HEK293 (cell line): ENCODE results near the gene PROKR2.

ENCODE experiments used
- CTCF ChIA-PET: fragments of 350-600 bp; formaldehyde crosslinking; extraction: SDS; loops from one replicate; lab custom pipeline; 2021; ENCODE audit warnings: antibody characterized with exemption; lab: Yijun Ruan, JAX
- POLR2A ChIA-PET: fragments of 300-600 bp; formaldehyde crosslinking; extraction: SDS; loops from one replicate; lab custom pipeline; 2020; ENCODE audit warnings: antibody characterized with exemption, inconsistent platforms; lab: Yijun Ruan, JAX
- H3K27ac ChIP-seq: fragments of 200-500 bp; sonication (Bioruptor generic); 2 replicates; pipeline ENCODE4 v1.5.1; 2014; ENCODE audit warnings: low read depth, low read length, control low read depth, inconsistent platforms; ENCODE audit errors: extremely low read depth
- H3K36me3 ChIP-seq, 2 experiments: fragments of 200-500 bp in 1 of 2; sonication (Bioruptor generic) in 1 of 2; 1 replicate in 1 of 2; 2 replicates in 1 of 2; pipeline ENCODE4 v1.5.1; 2014 to 2017; ENCODE audit warnings: inconsistent platforms in 2 of 2, low read length in 2 of 2; ENCODE audit not compliant: control insufficient read depth in 2 of 2, insufficient read depth in 1 of 2
- H3K4me1 ChIP-seq: fragments of 200-500 bp; sonication (Bioruptor generic); 2 replicates; pipeline ENCODE4 v1.5.1; 2014; ENCODE audit warnings: mild to moderate bottlenecking, low read length, inconsistent platforms; ENCODE audit not compliant: control insufficient read depth, insufficient read depth
- H3K4me3 ChIP-seq: 2 replicates; pipeline ENCODE4 v1.5.1; 2011; ENCODE audit warnings: low read depth, mild to moderate bottlenecking, control low read depth, low read length, moderate library complexity
- H3K9me3 ChIP-seq: fragments of 200-500 bp; sonication (Bioruptor generic); 2 replicates; pipeline ENCODE4 v1.5.1; 2014; ENCODE audit warnings: low read depth, low read length, inconsistent platforms; ENCODE audit not compliant: control insufficient read depth, insufficient read depth
- FEZF1 ChIP-seq: fragments of 450-650 bp; formaldehyde crosslinking; IDR thresholded peaks from 2 replicates; pipeline ENCODE4 v1.5.1; 2016; ENCODE audit warnings: missing biosample characterization, missing genetic modification characterization
- GLIS1 ChIP-seq: fragments of 450-650 bp; formaldehyde crosslinking; IDR thresholded peaks from 2 replicates; pipeline ENCODE4 v1.5.1; 2016; ENCODE audit warnings: missing biosample characterization, missing genetic modification characterization
- MYNN ChIP-seq: fragments of 450-650 bp; formaldehyde crosslinking; IDR thresholded peaks from 2 replicates; pipeline ENCODE4 v1.5.1; 2016; ENCODE audit warnings: missing biosample characterization, missing genetic modification characterization, borderline replicate concordance
- PRDM1 ChIP-seq: fragments of 450-650 bp; formaldehyde crosslinking; IDR thresholded peaks from 2 replicates; pipeline ENCODE4; 2016; ENCODE audit warnings: missing biosample characterization, missing genetic modification characterization
- RBAK ChIP-seq: fragments of 450-650 bp; formaldehyde crosslinking; IDR thresholded peaks from 2 replicates; pipeline ENCODE4 v1.5.1; 2016; ENCODE audit warnings: missing biosample characterization, missing genetic modification characterization
- ZBTB21 ChIP-seq: fragments of 450-650 bp; formaldehyde crosslinking; IDR thresholded peaks from 2 replicates; pipeline ENCODE4 v1.5.1; 2017; ENCODE audit warnings: missing biosample characterization, missing genetic modification characterization
- ZBTB48 ChIP-seq: fragments of 450-650 bp; formaldehyde crosslinking; IDR thresholded peaks from 2 replicates; pipeline ENCODE4 v1.5.1; 2016; ENCODE audit warnings: missing biosample characterization, missing genetic modification characterization
- ZNF140 ChIP-seq: fragments of 450-650 bp; formaldehyde crosslinking; IDR thresholded peaks from 2 replicates; pipeline ENCODE4 v1.5.1; 2016; ENCODE audit warnings: missing biosample characterization, missing genetic modification characterization
- ZNF202 ChIP-seq: fragments of 450-650 bp; formaldehyde crosslinking; IDR thresholded peaks from 2 replicates; pipeline ENCODE4 v1.5.1; 2016; ENCODE audit warnings: missing biosample characterization, missing genetic modification characterization, borderline replicate concordance
- ZNF223 ChIP-seq: fragments of 450-650 bp; formaldehyde crosslinking; IDR thresholded peaks from 2 replicates; pipeline ENCODE4 v1.5.1; 2016; ENCODE audit warnings: missing biosample characterization, missing genetic modification characterization
- ZNF24 ChIP-seq: fragments of 450-650 bp; formaldehyde crosslinking; IDR thresholded peaks from 2 replicates; pipeline ENCODE4 v1.5.1; 2016; ENCODE audit warnings: missing biosample characterization, missing genetic modification characterization
- ZNF529 ChIP-seq: fragments of 450-650 bp; formaldehyde crosslinking; IDR thresholded peaks from 2 replicates; pipeline ENCODE4 v1.5.1; 2017; ENCODE audit warnings: missing genetic modification characterization, missing biosample characterization; ENCODE audit not compliant: insufficient replicate concordance
- ZNF544 ChIP-seq: fragments of 450-650 bp; formaldehyde crosslinking; IDR thresholded peaks from 2 replicates; pipeline ENCODE4 v1.5.0; 2017; ENCODE audit warnings: missing biosample characterization, missing genetic modification characterization
- ZNF560 ChIP-seq: fragments of 450-650 bp; formaldehyde crosslinking; IDR thresholded peaks from 2 replicates; pipeline ENCODE4 v1.5.1; 2017; ENCODE audit warnings: missing biosample characterization, missing genetic modification characterization, borderline replicate concordance
- ZNF629 ChIP-seq: fragments of 450-650 bp; formaldehyde crosslinking; IDR thresholded peaks from 2 replicates; pipeline ENCODE4 v1.5.1; 2017; ENCODE audit warnings: missing biosample characterization, missing genetic modification characterization
- ZNF660 ChIP-seq: fragments of 450-650 bp; IDR thresholded peaks from 2 replicates; pipeline ENCODE4 v1.5.1; 2018; ENCODE audit warnings: missing biosample characterization, mild to moderate bottlenecking, missing genetic modification characterization
- ZNF677 ChIP-seq: fragments of 450-650 bp; IDR thresholded peaks from 2 replicates; pipeline ENCODE4 v1.5.0; 2018; ENCODE audit warnings: missing biosample characterization, mild to moderate bottlenecking, missing genetic modification characterization, moderate library complexity
- ZNF707 ChIP-seq: fragments of 450-650 bp; formaldehyde crosslinking; IDR thresholded peaks from 2 replicates; pipeline ENCODE4 v1.5.1; 2016; ENCODE audit warnings: missing biosample characterization, missing genetic modification characterization
- ZNF76 ChIP-seq: fragments of 450-650 bp; formaldehyde crosslinking; IDR thresholded peaks from 2 replicates; pipeline ENCODE4; 2016; ENCODE audit warnings: low read depth, missing biosample characterization, missing genetic modification characterization, borderline replicate concordance
- TF ChIP-seq, protein P1 (sequence below): fragments of 450-650 bp; formaldehyde crosslinking; IDR thresholded peaks from 2 replicates; pipeline ENCODE4; 2016; ENCODE audit warnings: missing biosample characterization, missing genetic modification characterization
- TF ChIP-seq, protein P2 (sequence below): fragments of 450-650 bp; formaldehyde crosslinking; IDR thresholded peaks from 2 replicates; pipeline ENCODE4 v1.5.1; 2017; ENCODE audit warnings: missing biosample characterization, missing genetic modification characterization
- TF ChIP-seq, protein P3 (sequence below): fragments of 450-650 bp; formaldehyde crosslinking; IDR thresholded peaks from 2 replicates; pipeline ENCODE4 v1.5.1; 2017; ENCODE audit warnings: missing biosample characterization, missing genetic modification characterization
- TF ChIP-seq, protein P4 (sequence below): sonication (generic); formaldehyde crosslinking; IDR thresholded peaks from 2 replicates; pipeline ENCODE4 v1.8.1; 2022; ENCODE audit warnings: mild to moderate bottlenecking, moderate library complexity, missing genetic modification reagents
- TF ChIP-seq, protein P5 (sequence below): fragments of 450-650 bp; formaldehyde crosslinking; IDR thresholded peaks from 2 replicates; pipeline ENCODE4 v1.5.1; 2016; ENCODE audit warnings: missing biosample characterization, missing genetic modification characterization

PROKR2 gene

DNA sequence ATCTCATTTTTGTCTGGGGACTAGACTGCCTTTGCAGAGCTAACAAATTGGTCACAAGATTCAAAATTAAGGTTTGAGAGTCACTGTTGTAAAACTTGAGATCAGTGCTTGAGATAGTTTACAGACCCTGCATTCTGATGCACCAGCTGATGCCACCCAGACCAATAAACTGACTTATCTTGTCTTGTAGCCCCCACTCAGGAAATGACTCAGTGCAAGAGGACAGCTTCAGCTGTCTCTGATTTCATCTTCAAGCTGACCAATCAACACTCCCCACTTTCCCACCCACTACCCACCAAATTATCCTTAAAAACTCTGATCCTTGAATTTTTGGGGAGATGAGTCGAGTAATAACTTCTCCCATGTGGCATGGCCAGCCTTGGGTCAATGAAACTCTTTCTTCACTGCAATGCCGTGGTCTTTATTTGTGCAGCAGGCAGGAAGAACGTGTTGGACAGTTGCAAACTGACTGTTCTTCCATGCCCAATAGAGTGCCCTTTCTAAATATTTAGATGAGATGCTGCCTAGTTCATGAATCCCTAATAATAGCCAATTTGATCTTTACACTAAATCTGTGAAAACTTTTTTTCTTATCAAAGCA, 48.3 kb upstream of the PROKR2 start (continued):
- no peak for TF ChIP-seq RBAK (tag by site-specific recombination)
- TF ChIP-seq PRDM1 (tag by site-specific recombination): no peak
- TF ChIP-seq, protein P1, sequence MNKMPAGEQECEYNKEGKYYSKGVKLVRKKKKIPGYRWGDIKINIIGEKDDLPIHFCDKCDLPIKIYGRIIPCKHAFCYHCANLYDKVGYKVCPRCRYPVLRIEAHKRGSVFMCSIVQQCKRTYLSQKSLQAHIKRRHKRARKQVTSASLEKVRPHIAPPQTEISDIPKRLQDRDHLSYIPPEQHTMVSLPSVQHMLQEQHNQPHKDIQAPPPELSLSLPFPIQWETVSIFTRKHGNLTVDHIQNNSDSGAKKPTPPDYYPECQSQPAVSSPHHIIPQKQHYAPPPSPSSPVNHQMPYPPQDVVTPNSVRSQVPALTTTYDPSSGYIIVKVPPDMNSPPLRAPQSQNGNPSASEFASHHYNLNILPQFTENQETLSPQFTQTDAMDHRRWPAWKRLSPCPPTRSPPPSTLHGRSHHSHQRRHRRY (tag by site-specific recombination): no peak
- TF ChIP-seq, protein P2, sequence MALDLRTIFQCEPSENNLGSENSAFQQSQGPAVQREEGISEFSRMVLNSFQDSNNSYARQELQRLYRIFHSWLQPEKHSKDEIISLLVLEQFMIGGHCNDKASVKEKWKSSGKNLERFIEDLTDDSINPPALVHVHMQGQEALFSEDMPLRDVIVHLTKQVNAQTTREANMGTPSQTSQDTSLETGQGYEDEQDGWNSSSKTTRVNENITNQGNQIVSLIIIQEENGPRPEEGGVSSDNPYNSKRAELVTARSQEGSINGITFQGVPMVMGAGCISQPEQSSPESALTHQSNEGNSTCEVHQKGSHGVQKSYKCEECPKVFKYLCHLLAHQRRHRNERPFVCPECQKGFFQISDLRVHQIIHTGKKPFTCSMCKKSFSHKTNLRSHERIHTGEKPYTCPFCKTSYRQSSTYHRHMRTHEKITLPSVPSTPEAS: no peak
- TF ChIP-seq ZNF560 (tag by site-specific recombination): no peak
- TF ChIP-seq ZNF76 (tag by site-specific recombination): no peak

DNA sequence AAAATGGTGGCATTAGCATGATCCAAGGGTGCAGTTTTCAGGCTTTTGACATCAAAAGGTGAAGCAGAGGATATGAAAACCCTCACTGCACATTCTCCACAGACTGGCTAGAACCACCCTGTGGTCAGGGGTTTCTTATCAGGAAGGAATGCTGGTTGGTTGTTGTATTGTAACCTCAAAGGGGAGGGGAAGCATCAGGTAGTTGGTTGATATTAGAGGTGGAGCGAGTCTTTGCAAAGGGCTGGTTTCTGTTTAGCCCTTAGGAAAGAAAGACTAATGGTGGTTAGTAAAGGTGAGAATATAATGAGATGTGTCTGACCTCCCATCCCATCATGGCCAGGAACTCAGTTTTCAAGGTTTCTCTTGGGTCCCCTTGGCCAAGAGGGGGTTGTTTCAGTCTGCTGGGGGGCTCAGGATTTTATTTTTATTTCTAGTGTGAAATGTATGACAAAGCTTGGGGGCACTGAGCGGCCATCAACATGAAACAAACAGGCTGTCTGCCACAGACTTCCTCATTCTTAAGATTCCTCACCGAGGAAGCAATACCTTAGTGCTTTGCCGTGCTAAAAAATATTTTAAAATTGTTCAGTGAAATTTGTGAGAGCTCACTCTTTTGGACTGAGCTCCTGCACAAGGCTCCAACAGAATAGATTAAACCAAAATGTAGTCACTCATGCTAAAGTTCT, 47.5 kb upstream of the PROKR2 start:
- H3K4me3 ChIP-seq: no peak overlapping the region
- POLR2A ChIA-PET: no interaction called here
- no peaks in the 10 kb centered on the region for H3K4me1 ChIP-seq
- TF ChIP-seq, protein P3, sequence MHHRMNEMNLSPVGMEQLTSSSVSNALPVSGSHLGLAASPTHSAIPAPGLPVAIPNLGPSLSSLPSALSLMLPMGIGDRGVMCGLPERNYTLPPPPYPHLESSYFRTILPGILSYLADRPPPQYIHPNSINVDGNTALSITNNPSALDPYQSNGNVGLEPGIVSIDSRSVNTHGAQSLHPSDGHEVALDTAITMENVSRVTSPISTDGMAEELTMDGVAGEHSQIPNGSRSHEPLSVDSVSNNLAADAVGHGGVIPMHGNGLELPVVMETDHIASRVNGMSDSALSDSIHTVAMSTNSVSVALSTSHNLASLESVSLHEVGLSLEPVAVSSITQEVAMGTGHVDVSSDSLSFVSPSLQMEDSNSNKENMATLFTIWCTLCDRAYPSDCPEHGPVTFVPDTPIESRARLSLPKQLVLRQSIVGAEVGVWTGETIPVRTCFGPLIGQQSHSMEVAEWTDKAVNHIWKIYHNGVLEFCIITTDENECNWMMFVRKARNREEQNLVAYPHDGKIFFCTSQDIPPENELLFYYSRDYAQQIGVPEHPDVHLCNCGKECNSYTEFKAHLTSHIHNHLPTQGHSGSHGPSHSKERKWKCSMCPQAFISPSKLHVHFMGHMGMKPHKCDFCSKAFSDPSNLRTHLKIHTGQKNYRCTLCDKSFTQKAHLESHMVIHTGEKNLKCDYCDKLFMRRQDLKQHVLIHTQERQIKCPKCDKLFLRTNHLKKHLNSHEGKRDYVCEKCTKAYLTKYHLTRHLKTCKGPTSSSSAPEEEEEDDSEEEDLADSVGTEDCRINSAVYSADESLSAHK (tag by site-specific recombination): no peak
- no peak for TF ChIP-seq GLIS1 (tag by site-specific recombination)
- no peak for TF ChIP-seq ZNF677 (tag by site-specific recombination)
- TF ChIP-seq, protein P4, sequence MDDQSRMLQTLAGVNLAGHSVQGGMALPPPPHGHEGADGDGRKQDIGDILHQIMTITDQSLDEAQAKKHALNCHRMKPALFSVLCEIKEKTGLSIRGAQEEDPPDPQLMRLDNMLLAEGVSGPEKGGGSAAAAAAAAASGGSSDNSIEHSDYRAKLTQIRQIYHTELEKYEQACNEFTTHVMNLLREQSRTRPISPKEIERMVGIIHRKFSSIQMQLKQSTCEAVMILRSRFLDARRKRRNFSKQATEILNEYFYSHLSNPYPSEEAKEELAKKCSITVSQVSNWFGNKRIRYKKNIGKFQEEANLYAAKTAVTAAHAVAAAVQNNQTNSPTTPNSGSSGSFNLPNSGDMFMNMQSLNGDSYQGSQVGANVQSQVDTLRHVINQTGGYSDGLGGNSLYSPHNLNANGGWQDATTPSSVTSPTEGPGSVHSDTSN (CRISPR knock-in tag): no peak
- no peak for TF ChIP-seq ZNF707 (tag by site-specific recombination)
- TF ChIP-seq FEZF1 (tag by site-specific recombination): no peak
- no peak for TF ChIP-seq MYNN
- TF ChIP-seq ZNF24 (tag by site-specific recombination): no peak
- no peak for TF ChIP-seq ZNF202 (tag by site-specific recombination)
- TF ChIP-seq ZNF544 (tag by site-specific recombination): no peak
- TF ChIP-seq ZNF140: no peak
- TF ChIP-seq, protein P5, sequence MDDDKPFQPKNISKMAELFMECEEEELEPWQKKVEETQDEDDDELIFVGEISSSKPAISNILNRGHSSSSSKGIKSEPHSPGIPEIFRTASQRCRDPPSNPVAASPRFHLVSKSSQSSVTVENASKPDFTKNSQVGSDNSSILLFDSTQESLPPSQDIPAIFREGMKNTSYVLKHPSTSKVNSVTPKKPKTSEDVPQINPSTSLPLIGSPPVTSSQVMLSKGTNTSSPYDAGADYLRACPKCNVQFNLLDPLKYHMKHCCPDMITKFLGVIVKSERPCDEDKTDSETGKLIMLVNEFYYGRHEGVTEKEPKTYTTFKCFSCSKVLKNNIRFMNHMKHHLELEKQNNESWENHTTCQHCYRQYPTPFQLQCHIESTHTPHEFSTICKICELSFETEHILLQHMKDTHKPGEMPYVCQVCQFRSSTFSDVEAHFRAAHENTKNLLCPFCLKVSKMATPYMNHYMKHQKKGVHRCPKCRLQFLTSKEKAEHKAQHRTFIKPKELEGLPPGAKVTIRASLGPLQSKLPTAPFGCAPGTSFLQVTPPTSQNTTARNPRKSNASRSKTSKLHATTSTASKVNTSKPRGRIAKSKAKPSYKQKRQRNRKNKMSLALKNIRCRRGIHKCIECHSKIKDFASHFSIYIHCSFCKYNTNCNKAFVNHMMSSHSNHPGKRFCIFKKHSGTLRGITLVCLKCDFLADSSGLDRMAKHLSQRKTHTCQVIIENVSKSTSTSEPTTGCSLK: no peak
- TF ChIP-seq ZBTB48 (tag by site-specific recombination): no peak
- no peak for TF ChIP-seq ZNF529
- no peak for TF ChIP-seq ZNF223 (tag by site-specific recombination)
- TF ChIP-seq ZNF629 (tag by site-specific recombination): no peak
- no peak for TF ChIP-seq ZNF660 (tag by site-specific recombination)
- no peak for TF ChIP-seq ZBTB21 (tag by site-specific recombination)
- CTCF ChIA-PET: no interaction called here
- H3K9me3 ChIP-seq: no peaks in the 10 kb centered on the region
- no peak overlapping the region for H3K27ac ChIP-seq
- no peaks in the 10 kb centered on the region for H3K36me3 ChIP-seq
